ENCODE results near the gene GET4. TPM values are rescaled to one million over a fixed set of nuclear protein-coding genes. Genes with fewer than 3 reads are reported as not detected.

The GET4 gene
- total RNA-seq, 4 donors from 2014 or later: 24.6 to 40.8 (median 30.0) TPM

DNA sequence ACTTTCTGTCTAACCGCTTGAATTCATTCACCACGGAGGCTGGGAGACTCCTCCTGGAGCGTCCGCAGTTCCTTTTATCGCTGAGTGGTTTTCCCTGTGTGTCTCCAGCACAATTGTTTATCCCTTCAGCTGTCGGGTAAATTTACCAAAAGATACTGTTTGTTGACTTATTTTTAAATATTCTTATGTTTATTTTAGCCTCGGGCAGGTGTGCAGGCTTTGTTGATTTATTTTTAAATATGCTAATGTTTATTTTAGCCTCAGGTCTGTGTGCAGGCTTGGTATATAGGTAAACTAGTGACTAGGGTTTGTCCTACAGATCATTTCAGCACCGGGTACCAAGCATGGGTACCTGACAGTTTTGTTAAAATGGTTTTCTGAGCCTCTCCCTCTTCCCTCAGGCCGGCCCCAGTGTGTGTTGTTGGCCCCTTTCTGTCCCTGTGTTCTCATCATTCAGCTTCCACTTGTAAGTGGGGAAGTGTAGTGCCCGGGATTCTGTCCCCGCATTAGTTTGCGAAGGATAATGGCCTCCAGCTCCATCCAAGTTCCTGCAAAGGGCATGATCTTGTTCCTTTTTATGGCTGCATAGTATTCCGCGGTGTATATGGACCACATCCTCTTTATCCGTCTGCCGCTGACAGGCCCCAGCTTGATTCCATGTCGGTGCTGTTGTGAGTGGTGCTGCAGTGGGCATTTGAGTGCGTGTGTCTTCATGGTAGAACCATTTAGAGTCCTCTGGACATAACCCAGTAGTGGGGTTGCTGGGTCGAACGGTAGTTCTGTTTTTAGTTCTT is 5.3 kb downstream of the GET4 start:
- H3K4me1 ChIP-seq: peaks cover 80 to 84% of the 10 kb centered on the region in 2 donors
- no peaks in the 10 kb centered on the region for H3K36me3 ChIP-seq
- ATAC-seq: no peak
- intact Hi-C loops (cut with DNase I; ENCODE audit: low total_unique reads) (loop anchor here (5.0 kb wide), 1 partner anchor 364 kb away; the partner anchor contains the start of gene PDGFA), in situ Hi-C loops (cut with MboI; ENCODE audit: low sequenced_read_pairs in 4 of 4) (no loop called here)
- TF ChIP-seq, protein P1, sequence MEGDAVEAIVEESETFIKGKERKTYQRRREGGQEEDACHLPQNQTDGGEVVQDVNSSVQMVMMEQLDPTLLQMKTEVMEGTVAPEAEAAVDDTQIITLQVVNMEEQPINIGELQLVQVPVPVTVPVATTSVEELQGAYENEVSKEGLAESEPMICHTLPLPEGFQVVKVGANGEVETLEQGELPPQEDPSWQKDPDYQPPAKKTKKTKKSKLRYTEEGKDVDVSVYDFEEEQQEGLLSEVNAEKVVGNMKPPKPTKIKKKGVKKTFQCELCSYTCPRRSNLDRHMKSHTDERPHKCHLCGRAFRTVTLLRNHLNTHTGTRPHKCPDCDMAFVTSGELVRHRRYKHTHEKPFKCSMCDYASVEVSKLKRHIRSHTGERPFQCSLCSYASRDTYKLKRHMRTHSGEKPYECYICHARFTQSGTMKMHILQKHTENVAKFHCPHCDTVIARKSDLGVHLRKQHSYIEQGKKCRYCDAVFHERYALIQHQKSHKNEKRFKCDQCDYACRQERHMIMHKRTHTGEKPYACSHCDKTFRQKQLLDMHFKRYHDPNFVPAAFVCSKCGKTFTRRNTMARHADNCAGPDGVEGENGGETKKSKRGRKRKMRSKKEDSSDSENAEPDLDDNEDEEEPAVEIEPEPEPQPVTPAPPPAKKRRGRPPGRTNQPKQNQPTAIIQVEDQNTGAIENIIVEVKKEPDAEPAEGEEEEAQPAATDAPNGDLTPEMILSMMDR (IDR thresholded peaks at IDR 0.05 in 4 of 5, conservative IDR thresholded peaks at IDR 0.05 in 1 of 5): no peak
- H3K27ac ChIP-seq: peak overlapping the region; percentile 94 to 97 (median 95)
- no peak overlapping the region for H3K4me3 ChIP-seq
- no peaks in the 10 kb centered on the region for H3K27me3 ChIP-seq
- no peaks in the 10 kb centered on the region for H3K9me3 ChIP-seq
- no peak for DNase-seq

- Histone ChIP-seq H3K27ac (peak overlapping the region; percentile 64 to 95 (median 84)), H3K4me3 (no peak overlapping the region), H3K4me1 (peaks cover 88% of the 10 kb centered on the region in 2 donors), H3K36me3 (peaks cover 0 to 5% of the 10 kb centered on the region in 2 donors), H3K27me3 (no peaks in the 10 kb centered on the region), H3K9me3 (no peaks in the 10 kb centered on the region)
- DNase-seq (no peak), ATAC-seq (no peak)
- intact Hi-C loops (cut with DNase I; ENCODE audit: low total_unique reads): loop anchor here (5.0 kb wide), 1 partner anchor 365 kb away; the partner anchor contains the start of gene PDGFA
- in situ Hi-C loops (cut with MboI; ENCODE audit: low sequenced_read_pairs in 4 of 4): no loop called here
- TF ChIP-seq, protein P1 (IDR thresholded peaks at IDR 0.05 in 4 of 5, conservative IDR thresholded peaks at IDR 0.05 in 1 of 5): no peak
- TF ChIP-seq POLR2A (IDR thresholded peaks at IDR 0.05): no peak
These were observed 6.1 kb downstream of the GET4 start for GRCh38 chr7:882336-883035.

GRCh38 chr7:883055-884021 is 7.0 kb downstream of the GET4 start:
- peak; percentile 49 to 76 for DNase-seq
- peak overlapping the region; percentile 64 to 95 (median 84) for H3K27ac ChIP-seq
- peaks cover 0 to 13% of the 10 kb centered on the region in 2 donors for H3K36me3 ChIP-seq
- no peaks in the 10 kb centered on the region for H3K27me3 ChIP-seq
- intact Hi-C loops (cut with DNase I; ENCODE audit: low total_unique reads) (loop anchor here (5.0 kb wide), 1 partner anchor 366 kb away; the partner anchor contains the start of gene PDGFA), in situ Hi-C loops (cut with MboI; ENCODE audit: low sequenced_read_pairs in 4 of 4) (no loop called here)
- peaks cover 82 to 83% of the 10 kb centered on the region in 2 donors for H3K4me1 ChIP-seq
- peak; percentile 34 to 42 for ATAC-seq
- TF ChIP-seq, protein P1 (IDR thresholded peaks at IDR 0.05 in 4 of 5, conservative IDR thresholded peaks at IDR 0.05 in 1 of 5): no peak
- peak in 1 of 2 donors; percentile 64 for TF ChIP-seq POLR2A (IDR thresholded peaks at IDR 0.05)
- H3K4me3 ChIP-seq: no peak overlapping the region
- no peaks in the 10 kb centered on the region for H3K9me3 ChIP-seq
